ENCODE data around the gene CLDN24. TPM values are rescaled to one million over a fixed set of nuclear protein-coding genes. Genes with fewer than 3 reads are reported as not detected.

Gene CLDN24
- total RNA-seq, 4 donors from 2014 or later, result not detected

- intact Hi-C loops (cut with DNase I; ENCODE audit: low total_unique reads) (no loop called here), in situ Hi-C loops (cut with MboI; ENCODE audit: low pct_ligation_motif_present in 1 of 4, low pct_unique_long_range_greater_than_20kb in 1 of 4, low sequenced_read_pairs in 3 of 4) (no loop called here)
- WGBS, 2 donors (ENCODE audit: low coverage in 1 of 2), result 77 to 80% methylated on average over 1 to 4 of the region's 4 CpGs
- Histone ChIP-seq H3K27me3 (no peaks in the 10 kb centered on the region), H3K9me3 (no peaks in the 10 kb centered on the region), H3K36me3 (no peaks in the 10 kb centered on the region), H3K4me1 (peaks cover 0 to 6% (median 0%) of the 10 kb centered on the region in 4 donors), H3K4me3 (no peak overlapping the region), H3K27ac (no peak overlapping the region)
- TF ChIP-seq POLR2A (IDR thresholded peaks at IDR 0.05) (no peak), POLR2AphosphoS5 (IDR thresholded peaks at IDR 0.05) (no peak), CTCF (IDR thresholded peaks at IDR 0.05) (no peak), EP300 (IDR thresholded peaks at IDR 0.05; ENCODE audit: low read depth) (no peak)
- no peak for DNase-seq
Measured at GRCh38 chr4:183284965-183285364, 37.3 kb downstream of the CLDN24 start.

GRCh38 chr4:183284258-183284785, 37.9 kb downstream of the CLDN24 start:
- in situ Hi-C loops (cut with MboI; ENCODE audit: low pct_ligation_motif_present in 1 of 4, low pct_unique_long_range_greater_than_20kb in 1 of 4, low sequenced_read_pairs in 3 of 4) (no loop called here), intact Hi-C loops (cut with DNase I; ENCODE audit: low total_unique reads) (no loop called here)
- no peak for TF ChIP-seq EP300 (IDR thresholded peaks at IDR 0.05; ENCODE audit: low read depth)
- TF ChIP-seq CTCF (IDR thresholded peaks at IDR 0.05), result no peak
- peaks cover 0 to 6% (median 0%) of the 10 kb centered on the region in 4 donors for H3K4me1 ChIP-seq
- no peaks in the 10 kb centered on the region for H3K27me3 ChIP-seq
- no peaks in the 10 kb centered on the region for H3K36me3 ChIP-seq
- H3K27ac ChIP-seq, result no peak overlapping the region
- H3K9me3 ChIP-seq, result no peaks in the 10 kb centered on the region
- no peak for DNase-seq
- WGBS, 2 donors (ENCODE audit: low coverage in 1 of 2), result 60 to 65% methylated on average over 5 to 12 of the region's 12 CpGs
- H3K4me3 ChIP-seq, result no peak overlapping the region

GRCh38 chr4:183276106-183276505, 46.1 kb downstream of the CLDN24 start:
- TF ChIP-seq EP300 (IDR thresholded peaks at IDR 0.05; ENCODE audit: low read depth) (no peak), POLR2A (IDR thresholded peaks at IDR 0.05) (no peak), CTCF (IDR thresholded peaks at IDR 0.05) (no peak), POLR2AphosphoS5 (IDR thresholded peaks at IDR 0.05) (no peak)
- intact Hi-C loops (cut with DNase I; ENCODE audit: low total_unique reads) (no loop called here), in situ Hi-C loops (cut with MboI; ENCODE audit: low pct_ligation_motif_present in 1 of 4, low pct_unique_long_range_greater_than_20kb in 1 of 4, low sequenced_read_pairs in 3 of 4) (no loop called here)

GRCh38 chr4:183272384-183272783, 49.8 kb downstream of the CLDN24 start:
- no peaks in the 10 kb centered on the region for H3K27me3 ChIP-seq
- no peak for DNase-seq
- no peak for TF ChIP-seq POLR2A (IDR thresholded peaks at IDR 0.05)
- TF ChIP-seq POLR2AphosphoS5 (IDR thresholded peaks at IDR 0.05), result no peak
- TF ChIP-seq EP300 (IDR thresholded peaks at IDR 0.05; ENCODE audit: low read depth), result no peak
- TF ChIP-seq CTCF (IDR thresholded peaks at IDR 0.05), result no peak
- no peak overlapping the region for H3K4me3 ChIP-seq
- no peak overlapping the region for H3K27ac ChIP-seq
- intact Hi-C loops (cut with DNase I; ENCODE audit: low total_unique reads) (no loop called here), in situ Hi-C loops (cut with MboI; ENCODE audit: low pct_ligation_motif_present in 1 of 4, low pct_unique_long_range_greater_than_20kb in 1 of 4, low sequenced_read_pairs in 3 of 4) (no loop called here)
- no peaks in the 10 kb centered on the region for H3K4me1 ChIP-seq
- WGBS, 2 donors (ENCODE audit: low coverage in 1 of 2), result 69 to 82% methylated on average over 3 of the region's 3 CpGs
- H3K9me3 ChIP-seq, result peaks cover 14 to 24% of the 10 kb centered on the region in 2 donors
- H3K36me3 ChIP-seq, result peaks cover 0 to 21% (median 0%) of the 10 kb centered on the region in 4 donors

More at GRCh38 chr4:183276106-183276505, 46.1 kb downstream of the CLDN24 start:
- WGBS, 2 donors (ENCODE audit: low coverage in 1 of 2), result 41 to 54% methylated on average over 1 of the region's 1 CpG
- Histone ChIP-seq H3K9me3 (peaks cover 14 to 24% of the 10 kb centered on the region in 2 donors), H3K4me1 (no peaks in the 10 kb centered on the region), H3K27me3 (no peaks in the 10 kb centered on the region), H3K36me3 (peaks cover 0 to 16% (median 0%) of the 10 kb centered on the region in 4 donors), H3K27ac (no peak overlapping the region), H3K4me3 (no peak overlapping the region)
- no peak for DNase-seq

Other genes starting within 250 kb of the CLDN24 start
- gene WWC2, start 223.2 kb downstream of the CLDN24 start, total RNA-seq, result 10 to 100 TPM in 1 of 4 donors, 1 to 10 TPM in 3; 6.6 to 79.7 (median 9.4) TPM
- gene CLDN22, start 2.1 kb downstream of the CLDN24 start, total RNA-seq, result not detected
- gene CDKN2AIP, start 122.2 kb upstream of the CLDN24 start, total RNA-seq, result 10 to 100 TPM; 13.9 to 26.2 (median 24.7) TPM
- 10 to 100 TPM in 2 of 4 donors, not detected in 2; 15.4 to 16.9 TPM for gene ING2, start 182.6 kb upstream of the CLDN24 start, total RNA-seq

Measured in transverse colon (tissue), 4 donors.